Caco-2 (cell line): ENCODE data around the gene OLAH. TPM values are rescaled to one million over a fixed set of nuclear protein-coding genes. Genes with fewer than 3 reads are reported as not detected.

ENCODE experiments used
- BruUV-seq: library from RNA; stranded (reverse); fragments of 400-500 nt; replicated peaks from 2 replicates; lab custom pipeline; 2021; lab: Mats Ljungman, UMichigan
- CTCF ChIA-PET: fragments of 300-600 bp; sonication (Branson Sonifier 250); formaldehyde crosslinking; loops from one replicate; lab custom pipeline; 2022; ENCODE audit warnings: antibody characterized with exemption; lab: Charles Lee
- POLR2A ChIA-PET: fragments of 300-600 bp; sonication (Branson Sonifier 250); formaldehyde crosslinking; loops from one replicate; lab custom pipeline; 2022; ENCODE audit warnings: antibody characterized with exemption; lab: Charles Lee
- DNase-seq, 2 experiments: peaks; one replicate each; pipeline versions ENCODE4 v3.0.0 to v3.0.0-alpha.2; 2020 to 2022
- H3K27me3 ChIP-seq: replicated peaks from 2 replicates; pipeline ENCODE4 v1.6.0; 2011; ENCODE audit warnings: low read length; ENCODE audit not compliant: control insufficient read depth, insufficient read depth
- H3K36me3 ChIP-seq: 2 replicates; pipeline ENCODE4 v1.5.1; 2011; ENCODE audit warnings: low read length; ENCODE audit not compliant: control insufficient read depth, insufficient read depth
- H3K4me1 ChIP-seq: fragments of 250-450 bp; sonication (Bioruptor Pico); 2 replicates; pipeline ENCODE4 v1.5.1; 2020; ENCODE audit warnings: mild to moderate bottlenecking
- H3K4me3 ChIP-seq: 2 replicates; pipeline ENCODE4 v1.5.1; 2011; ENCODE audit warnings: low read depth, mild to moderate bottlenecking, control low read depth, low read length
- H3K9me3 ChIP-seq: fragments of 250-450 bp; sonication (Bioruptor Pico); 2 replicates; pipeline ENCODE4 v1.5.1; 2020; ENCODE audit warnings: mild to moderate bottlenecking, moderate library complexity
- H3K27ac Mint-ChIP-seq: one replicate; pipeline ENCODE4 v1.8.0; 2022; ENCODE audit warnings: mixed read lengths; ENCODE audit not compliant: unreplicated experiment
- H3K27me3 Mint-ChIP-seq: one replicate; pipeline ENCODE4 v1.8.0; 2022; ENCODE audit warnings: mixed read lengths; ENCODE audit not compliant: insufficient read depth, unreplicated experiment
- H3K36me3 Mint-ChIP-seq: one replicate; pipeline ENCODE4 v1.8.0; 2022; ENCODE audit warnings: mild to moderate bottlenecking, mixed read lengths; ENCODE audit not compliant: insufficient read depth, unreplicated experiment
- H3K4me1 Mint-ChIP-seq: one replicate; pipeline ENCODE4 v1.8.0; 2022; ENCODE audit warnings: low read depth, mixed read lengths; ENCODE audit not compliant: unreplicated experiment
- H3K4me3 Mint-ChIP-seq: one replicate; pipeline ENCODE4 v1.8.0; 2022; ENCODE audit warnings: mild to moderate bottlenecking, moderate library complexity, mixed read lengths; ENCODE audit not compliant: unreplicated experiment
- H3K9me3 Mint-ChIP-seq: one replicate; pipeline ENCODE4 v1.8.0; 2022; ENCODE audit warnings: mixed read lengths; ENCODE audit not compliant: unreplicated experiment
- CTCF ChIP-seq, 2 experiments: fragments of 200-600 bp in 1 of 2; IDR thresholded peaks; 1 replicate in 1 of 2; 2 replicates in 1 of 2; pipeline versions ENCODE4 v1.5.1 to v1.8.0; 2011 to 2022; ENCODE audit warnings: antibody characterized with exemption in 1 of 2, control low read depth in 1 of 2, inconsistent platforms in 1 of 2, low read depth in 1 of 2, low read length in 1 of 2, mild to moderate bottlenecking in 1 of 2, moderate library complexity in 1 of 2; ENCODE audit not compliant: insufficient read depth in 1 of 2, severe bottlenecking in 1 of 2, unreplicated experiment in 1 of 2
- intact Hi-C: fragments of 100-400 bp; cut with micrococcal nuclease; formaldehyde crosslinking; loops from one replicate; pipeline ENCODE4 v1.10.0; 2022; ENCODE audit not compliant: unreplicated experiment
- total RNA-seq: library from RNA; stranded (reverse); gene quantifications from 2 replicates; pipeline ENCODE4 v1.2.3, GENCODE V29; 2022

Gene OLAH
- total RNA-seq, 1 experiment from 2014 or later: not detected

- no peaks in the 10 kb centered on the region for H3K27me3 ChIP-seq
- no peak for DNase-seq
- intact Hi-C loops: no loop called here
- H3K4me3 Mint-ChIP-seq: peak overlapping the region; percentile 20
- H3K4me1 ChIP-seq: peaks cover 9% of the 10 kb centered on the region; the same call in 1 of the 2 replicates
- H3K4me3 ChIP-seq: no peak overlapping the region
- ChIA-PET CTCF (no interaction called here), POLR2A (interaction anchor here (1.3 kb wide), 1 partner anchor 141 kb away, joined by 10 read pairs; the partner anchor contains the start of gene MEIG1)
- TF ChIP-seq CTCF (IDR thresholded peaks at IDR 0.05; ENCODE audit: insufficient read depth in 1 of 2, low read depth in 1 of 2, low read length in 1 of 2, severe bottlenecking in 1 of 2, unreplicated experiment in 1 of 2): no peak
- BruUV-seq: no TSS peak
- peaks cover 3% of the 10 kb centered on the region for H3K36me3 ChIP-seq
- H3K9me3 ChIP-seq: no peaks in the 10 kb centered on the region
- H3K4me1 Mint-ChIP-seq: peaks cover 20% of the 10 kb centered on the region
- no peaks in the 10 kb centered on the region for H3K9me3 Mint-ChIP-seq
- peaks cover 81% of the 10 kb centered on the region for H3K36me3 Mint-ChIP-seq
- peak overlapping the region; percentile 38 for H3K27ac Mint-ChIP-seq
- no peaks in the 10 kb centered on the region for H3K27me3 Mint-ChIP-seq
Observed at GRCh38 chr10:15099886-15100285, 56.1 kb downstream of the OLAH start.

GRCh38 chr10:15103513-15103912 is 59.8 kb downstream of the OLAH start:
- BruUV-seq: no TSS peak
- H3K27ac Mint-ChIP-seq: no peak overlapping the region
- no peaks in the 10 kb centered on the region for H3K27me3 Mint-ChIP-seq
- peaks cover 14% of the 10 kb centered on the region for H3K4me1 Mint-ChIP-seq
- H3K36me3 Mint-ChIP-seq: peaks cover 92% of the 10 kb centered on the region
- intact Hi-C loops: no loop called here
- Histone ChIP-seq H3K27me3 (no peaks in the 10 kb centered on the region), H3K4me3 (no peak overlapping the region), H3K36me3 (peaks cover 3% of the 10 kb centered on the region), H3K4me1 (peaks cover 10% of the 10 kb centered on the region; the same call in 1 of the 2 replicates), H3K9me3 (no peaks in the 10 kb centered on the region)
- no peaks in the 10 kb centered on the region for H3K9me3 Mint-ChIP-seq
- TF ChIP-seq CTCF (IDR thresholded peaks at IDR 0.05; ENCODE audit: insufficient read depth in 1 of 2, low read depth in 1 of 2, low read length in 1 of 2, severe bottlenecking in 1 of 2, unreplicated experiment in 1 of 2): no peak
- no peak overlapping the region for H3K4me3 Mint-ChIP-seq
- no peak for DNase-seq
- POLR2A ChIA-PET: interaction anchor here (0.6 kb wide), 1 partner anchor 65 kb away, joined by 8 read pairs; no protein-coding TSS in a partner anchor
- CTCF ChIA-PET: no interaction called here

- H3K4me1 Mint-ChIP-seq: no peaks in the 10 kb centered on the region
- Histone ChIP-seq H3K4me1 (0 out of 2 replicates have a peak, but pooled peaks cover 7% of the 10 kb centered on the region), H3K36me3 (peaks cover 4% of the 10 kb centered on the region), H3K27me3 (no peaks in the 10 kb centered on the region), H3K4me3 (no peak overlapping the region), H3K9me3 (no peaks in the 10 kb centered on the region)
- H3K36me3 Mint-ChIP-seq: peaks cover 88% of the 10 kb centered on the region
- CTCF ChIA-PET: interaction anchor here (0.5 to 1.8 kb wide), 5 partner anchors 32 to 547 kb away, joined by 3 to 12 read pairs (median 4); partner anchors contain the start of genes CDNF, DCLRE1C, HSPA14 and MSANTD7
- no peak overlapping the region for H3K27ac Mint-ChIP-seq
- no peaks in the 10 kb centered on the region for H3K9me3 Mint-ChIP-seq
- H3K4me3 Mint-ChIP-seq: no peak overlapping the region
- DNase-seq: peak; percentile 83 to 88
- POLR2A ChIA-PET: interaction anchor here (0.5 to 1.0 kb wide), 2 partner anchors 9 to 62 kb away, joined by 3 to 12 read pairs; no protein-coding TSS in a partner anchor
- intact Hi-C loops: loop anchor here (1.0 to 5.0 kb wide), 4 partner anchors 61 to 180 kb away; partner anchors contain the start of genes DCLRE1C and NMT2
- no peaks in the 10 kb centered on the region for H3K27me3 Mint-ChIP-seq
- TF ChIP-seq CTCF (IDR thresholded peaks at IDR 0.05; ENCODE audit: insufficient read depth in 1 of 2, low read depth in 1 of 2, low read length in 1 of 2, severe bottlenecking in 1 of 2, unreplicated experiment in 1 of 2): peak; percentile 94 to 97
- BruUV-seq: no TSS peak
Observed at GRCh38 chr10:15106352-15107013, 62.7 kb downstream of the OLAH start.
